ENCODE measurements around the gene CFAP210. TPM values are rescaled to one million over a fixed set of nuclear protein-coding genes. Genes with fewer than 3 reads are reported as not detected.

CFAP210 gene
- total and polyA plus RNA-seq, 2 experiments from 2014 or later, result 0.30 TPM; not detected in 1

DNA sequence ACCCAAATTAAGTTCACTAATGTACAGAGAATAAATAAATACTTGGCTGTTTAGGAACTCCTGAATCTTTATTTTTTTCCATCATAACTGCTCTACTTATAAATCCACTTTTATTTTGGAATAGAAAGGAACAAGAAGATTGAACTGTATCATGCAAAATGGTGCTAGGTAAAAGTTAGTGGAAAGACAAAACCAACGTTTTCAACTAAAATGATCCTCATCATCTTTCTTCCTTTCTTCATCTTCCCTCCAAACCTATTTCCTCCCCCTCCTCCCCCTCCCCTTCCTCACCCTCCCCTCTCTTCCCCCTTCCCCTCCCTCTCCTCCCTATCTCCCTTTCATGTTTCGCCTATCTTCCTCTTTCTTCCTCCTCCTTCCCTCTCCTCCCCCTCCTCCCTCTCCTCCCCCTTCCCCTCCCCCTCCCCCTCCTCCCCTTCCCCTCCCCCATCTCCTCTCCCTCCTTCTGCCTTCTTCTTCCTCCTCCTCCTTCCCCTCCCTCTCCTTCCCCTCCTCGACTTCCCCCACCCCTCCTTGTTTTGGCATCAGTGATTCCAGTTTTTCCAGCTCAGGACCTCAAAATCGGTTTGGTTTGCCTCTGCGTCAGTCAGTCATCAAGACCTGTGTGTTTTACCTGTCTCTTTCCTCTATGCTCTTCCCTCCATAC, 44.5 kb upstream of the CFAP210 start:
- peaks cover 37% of the 10 kb centered on the region for H3K79me2 ChIP-seq
- DNase-seq (ENCODE audit: low spot score), result no peak

DNA sequence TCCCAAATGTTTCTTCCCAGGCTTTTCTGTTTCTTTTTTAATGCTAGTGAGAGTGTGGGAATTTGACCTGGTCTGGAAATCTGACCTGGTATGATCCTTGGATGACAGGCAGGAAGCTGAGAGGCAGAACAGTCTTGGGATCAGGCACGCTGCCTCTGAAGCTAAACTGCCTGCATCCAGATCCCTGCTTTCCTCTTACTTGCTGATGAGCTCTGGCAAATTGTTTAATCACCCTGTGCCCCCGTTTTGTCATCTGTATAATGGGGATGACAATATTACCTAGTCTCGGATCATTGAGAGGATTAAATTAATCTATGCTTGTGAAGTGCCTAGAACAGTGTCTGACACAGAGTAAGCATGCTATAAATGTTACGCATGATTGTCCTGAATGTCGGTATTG, 42.7 kb upstream of the CFAP210 start:
- no peaks in the 10 kb centered on the region for H3K36me3 ChIP-seq (replicated peaks; ENCODE audit: insufficient read depth, low read depth)
- 83% methylated on average over 5 of the region's 5 CpGs for WGBS (ENCODE audit: low lambda C conversion rate, missing lambda C conversion rate)
- peak overlapping the region; percentile 28 for H2AFZ ChIP-seq
- H3K27ac ChIP-seq, result no peak overlapping the region
- no peak overlapping the region for H3K4me3 ChIP-seq
- TF ChIP-seq EZH2phosphoT487 (IDR thresholded peaks at IDR 0.05; ENCODE audit: low read depth, severe bottlenecking, unreplicated experiment), result no peak
- no peak for TF ChIP-seq EZH2 (IDR thresholded peaks at IDR 0.05; ENCODE audit: borderline replicate concordance)
- TF ChIP-seq, protein P1, sequence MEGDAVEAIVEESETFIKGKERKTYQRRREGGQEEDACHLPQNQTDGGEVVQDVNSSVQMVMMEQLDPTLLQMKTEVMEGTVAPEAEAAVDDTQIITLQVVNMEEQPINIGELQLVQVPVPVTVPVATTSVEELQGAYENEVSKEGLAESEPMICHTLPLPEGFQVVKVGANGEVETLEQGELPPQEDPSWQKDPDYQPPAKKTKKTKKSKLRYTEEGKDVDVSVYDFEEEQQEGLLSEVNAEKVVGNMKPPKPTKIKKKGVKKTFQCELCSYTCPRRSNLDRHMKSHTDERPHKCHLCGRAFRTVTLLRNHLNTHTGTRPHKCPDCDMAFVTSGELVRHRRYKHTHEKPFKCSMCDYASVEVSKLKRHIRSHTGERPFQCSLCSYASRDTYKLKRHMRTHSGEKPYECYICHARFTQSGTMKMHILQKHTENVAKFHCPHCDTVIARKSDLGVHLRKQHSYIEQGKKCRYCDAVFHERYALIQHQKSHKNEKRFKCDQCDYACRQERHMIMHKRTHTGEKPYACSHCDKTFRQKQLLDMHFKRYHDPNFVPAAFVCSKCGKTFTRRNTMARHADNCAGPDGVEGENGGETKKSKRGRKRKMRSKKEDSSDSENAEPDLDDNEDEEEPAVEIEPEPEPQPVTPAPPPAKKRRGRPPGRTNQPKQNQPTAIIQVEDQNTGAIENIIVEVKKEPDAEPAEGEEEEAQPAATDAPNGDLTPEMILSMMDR (IDR thresholded peaks at IDR 0.05; ENCODE audit: poor library complexity), result no peak
- H3K4me1 ChIP-seq (ENCODE audit: insufficient read depth), result peaks cover 17% of the 10 kb centered on the region
- H3K79me2 ChIP-seq, result peaks cover 37% of the 10 kb centered on the region
- DNase-seq (ENCODE audit: low spot score), result no peak
- no peaks in the 10 kb centered on the region for H3K27me3 ChIP-seq
- H4K20me1 ChIP-seq (ENCODE audit: insufficient read depth, poor library complexity, severe bottlenecking), result no peaks in the 10 kb centered on the region
- no peaks in the 10 kb centered on the region for H3K9me2 ChIP-seq (replicated peaks; ENCODE audit: insufficient read depth)
- no peaks in the 10 kb centered on the region for H3K9me3 ChIP-seq (ENCODE audit: low read depth)
- H3K4me2 ChIP-seq, result peak overlapping the region; percentile 90

More for the DNA sequence above, 44.5 kb upstream of the CFAP210 start:
- Histone ChIP-seq H3K4me3 (no peak overlapping the region), H3K27me3 (no peaks in the 10 kb centered on the region), H3K9me2 (replicated peaks; ENCODE audit: insufficient read depth) (no peaks in the 10 kb centered on the region), H3K27ac (no peak overlapping the region), H3K36me3 (replicated peaks; ENCODE audit: insufficient read depth, low read depth) (no peaks in the 10 kb centered on the region), H3K9me3 (ENCODE audit: low read depth) (no peaks in the 10 kb centered on the region), H2AFZ (no peak overlapping the region), H4K20me1 (ENCODE audit: insufficient read depth, poor library complexity, severe bottlenecking) (no peaks in the 10 kb centered on the region), H3K4me2 (no peak overlapping the region), H3K4me1 (ENCODE audit: insufficient read depth) (peaks cover 17% of the 10 kb centered on the region)
- 69% methylated on average over 4 of the region's 5 CpGs for WGBS (ENCODE audit: low lambda C conversion rate, missing lambda C conversion rate)
- TF ChIP-seq EZH2 (IDR thresholded peaks at IDR 0.05; ENCODE audit: borderline replicate concordance) (no peak), EZH2phosphoT487 (IDR thresholded peaks at IDR 0.05; ENCODE audit: low read depth, severe bottlenecking, unreplicated experiment) (no peak)
- TF ChIP-seq, protein P1 (IDR thresholded peaks at IDR 0.05; ENCODE audit: poor library complexity), result no peak

- WGBS (ENCODE audit: low lambda C conversion rate, missing lambda C conversion rate), result 88% methylated on average over 4 of the region's 4 CpGs
- peaks cover 37% of the 10 kb centered on the region for H3K79me2 ChIP-seq
- peak overlapping the region; percentile 90 for H3K4me2 ChIP-seq
- H3K4me3 ChIP-seq, result no peak overlapping the region
- H3K27ac ChIP-seq, result no peak overlapping the region
- no peaks in the 10 kb centered on the region for H4K20me1 ChIP-seq (ENCODE audit: insufficient read depth, poor library complexity, severe bottlenecking)
- no peaks in the 10 kb centered on the region for H3K9me2 ChIP-seq (replicated peaks; ENCODE audit: insufficient read depth)
- no peak for TF ChIP-seq EZH2phosphoT487 (IDR thresholded peaks at IDR 0.05; ENCODE audit: low read depth, severe bottlenecking, unreplicated experiment)
- TF ChIP-seq, protein P1 (IDR thresholded peaks at IDR 0.05; ENCODE audit: poor library complexity), result no peak
- no peak for TF ChIP-seq EZH2 (IDR thresholded peaks at IDR 0.05; ENCODE audit: borderline replicate concordance)
- peaks cover 17% of the 10 kb centered on the region for H3K4me1 ChIP-seq (ENCODE audit: insufficient read depth)
- no peak for DNase-seq (ENCODE audit: low spot score)
- no peaks in the 10 kb centered on the region for H3K9me3 ChIP-seq (ENCODE audit: low read depth)
- no peaks in the 10 kb centered on the region for H3K36me3 ChIP-seq (replicated peaks; ENCODE audit: insufficient read depth, low read depth)
- no peak overlapping the region for H2AFZ ChIP-seq
- H3K27me3 ChIP-seq, result no peaks in the 10 kb centered on the region
These were observed 41.4 kb upstream of the CFAP210 start for GRCh38 chr2:169735623-169736022.
